ENCODE results near the gene KDELR3.

Gene KDELR3

GRCh38 chr22:38427940-38428339 is 40.0 kb upstream of the KDELR3 start:
- Mint-ChIP-seq H3K27ac (no peak overlapping the region), H3K9me3 (no peaks in the 10 kb centered on the region), H3K4me3 (no peak overlapping the region), H3K36me3 (ENCODE audit: low read depth) (no peaks in the 10 kb centered on the region), H3K4me1 (no peaks in the 10 kb centered on the region), H3K27me3 (ENCODE audit: low read depth) (peaks cover 4% of the 10 kb centered on the region)
- TF ChIP-seq CTCF (IDR thresholded peaks at IDR 0.05; ENCODE audit: unreplicated experiment in 3 of 3): no peak

- Mint-ChIP-seq H3K27me3 (ENCODE audit: low read depth) (peaks cover 4% of the 10 kb centered on the region), H3K27ac (no peak overlapping the region), H3K4me3 (no peak overlapping the region), H3K4me1 (no peaks in the 10 kb centered on the region), H3K36me3 (ENCODE audit: low read depth) (no peaks in the 10 kb centered on the region), H3K9me3 (no peaks in the 10 kb centered on the region)
- no peak for TF ChIP-seq CTCF (IDR thresholded peaks at IDR 0.05; ENCODE audit: unreplicated experiment in 3 of 3)
These were observed 39.2 kb upstream of the KDELR3 start for GRCh38 chr22:38428714-38429113.

GRCh38 chr22:38429499-38430068 is 38.3 kb upstream of the KDELR3 start:
- no peak for TF ChIP-seq CTCF (IDR thresholded peaks at IDR 0.05; ENCODE audit: unreplicated experiment in 3 of 3)
- H3K4me3 Mint-ChIP-seq: no peak overlapping the region
- no peaks in the 10 kb centered on the region for H3K4me1 Mint-ChIP-seq
- H3K9me3 Mint-ChIP-seq: no peaks in the 10 kb centered on the region
- H3K27ac Mint-ChIP-seq: no peak overlapping the region
- H3K36me3 Mint-ChIP-seq (ENCODE audit: low read depth): no peaks in the 10 kb centered on the region
- peaks cover 4% of the 10 kb centered on the region for H3K27me3 Mint-ChIP-seq (ENCODE audit: low read depth)

GRCh38 chr22:38431266-38432010 is 36.5 kb upstream of the KDELR3 start:
- H3K27me3 Mint-ChIP-seq (ENCODE audit: low read depth): peaks cover 4% of the 10 kb centered on the region
- H3K27ac Mint-ChIP-seq: no peak overlapping the region
- H3K4me3 Mint-ChIP-seq: no peak overlapping the region
- no peaks in the 10 kb centered on the region for H3K9me3 Mint-ChIP-seq
- no peak for TF ChIP-seq CTCF (IDR thresholded peaks at IDR 0.05; ENCODE audit: unreplicated experiment in 3 of 3)
- no peaks in the 10 kb centered on the region for H3K36me3 Mint-ChIP-seq (ENCODE audit: low read depth)
- no peaks in the 10 kb centered on the region for H3K4me1 Mint-ChIP-seq

GRCh38 chr22:38432264-38432663 is 35.6 kb upstream of the KDELR3 start:
- Mint-ChIP-seq H3K27me3 (ENCODE audit: low read depth) (peaks cover 4% of the 10 kb centered on the region), H3K4me1 (no peaks in the 10 kb centered on the region), H3K27ac (no peak overlapping the region), H3K4me3 (no peak overlapping the region), H3K9me3 (no peaks in the 10 kb centered on the region), H3K36me3 (ENCODE audit: low read depth) (no peaks in the 10 kb centered on the region)
- TF ChIP-seq CTCF (IDR thresholded peaks at IDR 0.05; ENCODE audit: unreplicated experiment in 3 of 3): no peak

- Mint-ChIP-seq H3K27ac (no peak overlapping the region), H3K36me3 (ENCODE audit: low read depth) (no peaks in the 10 kb centered on the region), H3K4me1 (no peaks in the 10 kb centered on the region), H3K9me3 (no peaks in the 10 kb centered on the region), H3K27me3 (ENCODE audit: low read depth) (peaks cover 4% of the 10 kb centered on the region), H3K4me3 (no peak overlapping the region)
- TF ChIP-seq CTCF (IDR thresholded peaks at IDR 0.05; ENCODE audit: unreplicated experiment in 3 of 3): no peak
These were observed 34.0 kb upstream of the KDELR3 start for GRCh38 chr22:38433871-38434270.

Data from nephron (organoid).